Adrenal gland (tissue), 12 donors: Measurements from ENCODE around the gene ALDH1A1. TPM values are rescaled to one million over a fixed set of nuclear protein-coding genes. Genes with fewer than 3 reads are reported as not detected.

Experiments
- DNase-seq, 7 donors: peaks; one replicate each; pipeline ENCODE4 v3.0.0-alpha.2; 2019 to 2020
- H3K27ac ChIP-seq, 5 donors: fragments of 200-600 bp; sonication (generic) in 4 of 5; 1 replicate in 3 of 5; 2 replicates in 2 of 5; pipeline versions ENCODE4 v1.5.1 to v1.8.0; 2016 to 2020; ENCODE audit warnings: mild to moderate bottlenecking in 1 of 5
- H3K27me3 ChIP-seq: fragments of 200-600 bp; 2 replicates; pipeline ENCODE4 v1.8.0; 2021
- H3K36me3 ChIP-seq, 2 donors: fragments of 200-600 bp; replicated peaks in 1 of 2; 1 replicate in 1 of 2; 2 replicates in 1 of 2; pipeline versions ENCODE4 v1.5.1 to v1.8.0; 2018 to 2022
- H3K4me1 ChIP-seq, 2 donors: fragments of 200-600 bp; replicated peaks in 1 of 2; 1 replicate in 1 of 2; 2 replicates in 1 of 2; pipeline versions ENCODE4 v1.5.1 to v1.8.0; 2018 to 2021
- H3K4me3 ChIP-seq, 4 donors: fragments of 200-600 bp; sonication (generic) in 3 of 4; one replicate each; pipeline ENCODE4 v1.5.1; 2016 to 2018
- H3K9me3 ChIP-seq, 3 donors: fragments of 200-600 bp; sonication (generic) in 1 of 3; replicated peaks in 1 of 3; 1 replicate in 2 of 3; 2 replicates in 1 of 3; pipeline versions ENCODE4 v1.5.1 to v1.8.0; 2016 to 2021
- CTCF ChIP-seq, 6 experiments: fragments of 450-650 bp in 4 of 6; fragments of 200-600 bp in 2 of 6; sonication (generic) in 1 of 6; IDR thresholded peaks; 1 replicate in 5 of 6; 2 replicates in 1 of 6; pipeline versions ENCODE4 v1.5.1 to v1.8.0; 2016 to 2021; ENCODE audit warnings: antibody characterized with exemption in 6 of 6, mild to moderate bottlenecking in 2 of 6, moderate library complexity in 1 of 6
- POLR2A ChIP-seq, 2 donors: fragments of 450-650 bp; IDR thresholded peaks; one replicate each; pipeline ENCODE4 v1.6.1; 2017; ENCODE audit warnings: antibody characterized with exemption in 2 of 2, mild to moderate bottlenecking in 2 of 2, moderate library complexity in 1 of 2
- WGBS, 4 donors: extraction: QIAGEN DNeasy Blood & Tissue Kit in 2 of 4; methylation state at CpG; one replicate each; pipeline versions ENCODE4 v1.1.5 to v1.1.7; 2013 to 2017; 5-methylcytosine and 5-hydroxymethylcytosine counted together
- intact Hi-C, 2 donors: fragments of 100-400 bp; cut with DNase I; formaldehyde crosslinking; loops; one replicate each; pipeline versions ENCODE4 v1.14.1 to v1.15.0; 2022 to 2023
- polyA plus RNA-seq, 3 donors: library from polyadenylated mRNA; stranded (reverse); fragments of 200-250 nt in 2 of 3; fragments of 350-450 nt in 1 of 3; fragmentation: Illumina TruSeq in 1 of 3; extraction: RNeasy Lipid Tissue Mini Kit (QIAGEN cat#74804) in 1 of 3; gene quantifications; one replicate each; pipeline ENCODE4 v1.2.3, GENCODE V29; 2013 to 2014
- total RNA-seq, 9 donors: library from RNA; depleted of rRNA in 4 of 9; stranded (reverse); fragments of >200 nt in 4 of 9; fragments of 120-200 nt in 1 of 9; fragmentation: NEBNext Ultra II Directional in 1 of 9; extraction: Animal tissue kit (Norgen Biotek cat#: 25700) in 1 of 9; gene quantifications; one replicate each; pipeline versions ENCODE4 v1.1.0 to v1.2.4, GENCODE V29; 2013 to 2023
- donor health status: healthy with polysubstance abuse.
- donor health status: Bipolar disorder and iron deficiency.
- donor health status: DM: yes; HTN: yes; CAD: no.
- donor health status: DM: no; HTN: no; CAD: no.
- donor health status: DM: no; HTN: no; CAD: no.
- donor health status: DM: yes; HTN: yes; CAD: no.

Gene ALDH1A1
- total and polyA plus RNA-seq, 12 donors: 88.7 to 345 (median 186) TPM

GRCh38 chr9:72930828-72931227, 22.0 kb downstream of the ALDH1A1 start:
- intact Hi-C loops: no loop called here

GRCh38 chr9:72929542-72929941, 23.3 kb downstream of the ALDH1A1 start:
- no peaks in the 10 kb centered on the region for H3K27me3 ChIP-seq
- H3K9me3 ChIP-seq: no peaks in the 10 kb centered on the region
- no peak for DNase-seq
- H3K27ac ChIP-seq: no peak overlapping the region
- H3K4me1 ChIP-seq: no peaks in the 10 kb centered on the region
- TF ChIP-seq POLR2A (IDR thresholded peaks at IDR 0.05) (no peak), CTCF (IDR thresholded peaks at IDR 0.05) (no peak)
- intact Hi-C loops: no loop called here
- H3K36me3 ChIP-seq: no peaks in the 10 kb centered on the region
- no peak overlapping the region for H3K4me3 ChIP-seq
- 86 to 90% (median 89%) methylated on average over 1 of the region's 1 CpG for WGBS, 4 donors

More at GRCh38 chr9:72930828-72931227, 22.0 kb downstream of the ALDH1A1 start:
- H3K4me1 ChIP-seq: no peaks in the 10 kb centered on the region
- no peak overlapping the region for H3K27ac ChIP-seq
- WGBS, 4 donors: 93 to 95% (median 94%) methylated on average over 10 of the region's 10 CpGs
- TF ChIP-seq POLR2A (IDR thresholded peaks at IDR 0.05) (no peak), CTCF (IDR thresholded peaks at IDR 0.05) (no peak)
- no peaks in the 10 kb centered on the region for H3K36me3 ChIP-seq
- no peaks in the 10 kb centered on the region for H3K9me3 ChIP-seq
- no peaks in the 10 kb centered on the region for H3K27me3 ChIP-seq
- no peak overlapping the region for H3K4me3 ChIP-seq
- DNase-seq: no peak

- WGBS, 4 donors: 79 to 86% (median 80%) methylated on average over 4 of the region's 4 CpGs
- Histone ChIP-seq H3K36me3 (peaks cover 0 to 3% of the 10 kb centered on the region in 2 donors), H3K4me3 (no peak overlapping the region), H3K4me1 (no peaks in the 10 kb centered on the region), H3K9me3 (no peaks in the 10 kb centered on the region), H3K27ac (no peak overlapping the region), H3K27me3 (no peaks in the 10 kb centered on the region)
- intact Hi-C loops: no loop called here
- DNase-seq: no peak
- TF ChIP-seq POLR2A (IDR thresholded peaks at IDR 0.05) (no peak), CTCF (IDR thresholded peaks at IDR 0.05) (no peak)
These were observed 24.8 kb downstream of the ALDH1A1 start for GRCh38 chr9:72928042-72928507.

- H3K27me3 ChIP-seq: no peaks in the 10 kb centered on the region
- intact Hi-C loops: no loop called here
- 91 to 100% (median 94%) methylated on average over 1 of the region's 1 CpG for WGBS, 4 donors
- H3K4me1 ChIP-seq: no peaks in the 10 kb centered on the region
- TF ChIP-seq CTCF (IDR thresholded peaks at IDR 0.05) (no peak), POLR2A (IDR thresholded peaks at IDR 0.05) (no peak)
- no peak overlapping the region for H3K27ac ChIP-seq
- no peaks in the 10 kb centered on the region for H3K9me3 ChIP-seq
- no peak for DNase-seq
- H3K36me3 ChIP-seq: peaks cover 0 to 3% of the 10 kb centered on the region in 2 donors
- no peak overlapping the region for H3K4me3 ChIP-seq
These were observed 26.3 kb downstream of the ALDH1A1 start for GRCh38 chr9:72926506-72926905.
